Measurements from ENCODE around the gene ADGRD2. TPM values are rescaled to one million over a fixed set of nuclear protein-coding genes. Genes with fewer than 3 reads are reported as not detected.
A peak's percentile ranks its signal among the peaks of the same experiment; 100 is the strongest.

ADGRD2 gene, protein sequence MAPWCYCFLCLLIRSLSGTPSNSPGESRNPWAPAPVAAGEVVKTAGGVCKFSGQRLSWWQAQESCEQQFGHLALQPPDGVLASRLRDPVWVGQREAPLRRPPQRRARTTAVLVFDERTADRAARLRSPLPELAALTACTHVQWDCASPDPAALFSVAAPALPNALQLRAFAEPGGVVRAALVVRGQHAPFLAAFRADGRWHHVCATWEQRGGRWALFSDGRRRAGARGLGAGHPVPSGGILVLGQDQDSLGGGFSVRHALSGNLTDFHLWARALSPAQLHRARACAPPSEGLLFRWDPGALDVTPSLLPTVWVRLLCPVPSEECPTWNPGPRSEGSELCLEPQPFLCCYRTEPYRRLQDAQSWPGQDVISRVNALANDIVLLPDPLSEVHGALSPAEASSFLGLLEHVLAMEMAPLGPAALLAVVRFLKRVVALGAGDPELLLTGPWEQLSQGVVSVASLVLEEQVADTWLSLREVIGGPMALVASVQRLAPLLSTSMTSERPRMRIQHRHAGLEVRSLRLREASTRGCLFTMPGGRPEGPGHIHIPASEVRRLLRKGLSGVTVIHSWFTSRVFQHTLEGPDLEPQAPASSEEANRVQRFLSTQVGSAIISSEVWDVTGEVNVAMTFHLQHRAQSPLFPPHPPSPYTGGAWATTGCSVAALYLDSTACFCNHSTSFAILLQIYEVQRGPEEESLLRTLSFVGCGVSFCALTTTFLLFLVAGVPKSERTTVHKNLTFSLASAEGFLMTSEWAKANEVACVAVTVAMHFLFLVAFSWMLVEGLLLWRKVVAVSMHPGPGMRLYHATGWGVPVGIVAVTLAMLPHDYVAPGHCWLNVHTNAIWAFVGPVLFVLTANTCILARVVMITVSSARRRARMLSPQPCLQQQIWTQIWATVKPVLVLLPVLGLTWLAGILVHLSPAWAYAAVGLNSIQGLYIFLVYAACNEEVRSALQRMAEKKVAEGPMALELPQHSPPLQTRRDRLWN
- total RNA-seq = under 1 TPM in 4 of 7 donors, not detected in 3; 0.18 to 0.50 (median 0.33) TPM
- polyA plus RNA-seq = under 1 TPM in 1 of 3 donors, not detected in 2; 0.15 TPM
- long read RNA-seq, donor 1 = 0 reads
- long read RNA-seq, donor 2 = 0 reads

DNA sequence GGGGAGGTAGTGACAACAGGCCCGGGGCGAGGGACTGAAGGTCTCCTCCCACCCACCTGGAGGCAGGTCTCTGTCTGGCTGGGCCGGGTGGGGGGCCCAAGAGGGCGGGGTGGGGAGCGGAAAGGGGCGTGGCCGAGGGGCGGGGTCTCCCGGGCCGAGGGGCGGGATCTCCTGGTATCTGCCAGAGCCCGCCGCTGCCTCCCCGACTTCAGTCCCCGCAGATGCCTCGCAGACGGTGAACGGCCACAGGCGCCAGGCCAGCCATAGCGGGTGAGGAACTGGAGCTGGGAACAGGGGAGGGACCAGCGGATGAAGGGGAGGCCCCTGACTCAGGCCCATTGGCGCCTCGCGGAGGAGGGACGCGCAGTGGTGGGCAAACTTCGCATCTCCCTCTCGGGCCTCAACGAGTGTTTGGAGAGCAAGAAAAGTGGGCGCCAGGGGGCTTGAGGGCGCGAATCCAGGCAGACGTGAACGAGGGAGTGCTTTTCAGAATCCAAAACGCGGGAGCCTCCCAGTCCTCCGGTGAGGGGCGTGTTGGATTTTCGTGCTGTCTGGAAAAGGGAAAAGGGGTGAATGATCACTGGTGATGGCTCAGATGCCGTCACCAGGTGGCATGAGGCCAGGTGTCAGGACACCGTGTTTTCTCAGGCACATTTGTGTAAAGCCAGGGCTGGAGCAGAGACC is at the start of gene ADGRD2:
TSS of gene ADGRD2 (plus strand) at position 211 of the 684 bp plus-strand sequence. CDS start 1,216 bp downstream, outside the sequence.
- H3K27ac ChIP-seq = no peak within 1 kb of the TSS
- peaks cover 0 to 37% (median 19%) of the 10 kb centered on the region in 6 donors for H3K4me1 ChIP-seq
- WGBS, 5 donors = 5 to 18% (median 10%) methylated on average over 25 to 41 of the region's 41 CpGs
- H3K27me3 ChIP-seq (replicated peaks in 1 of 7) = peaks cover 0 to 86% (median 44%) of the 10 kb centered on the region in 7 donors
- H3K36me3 ChIP-seq = no peaks in the 10 kb centered on the region
- peak within 1 kb of the TSS in 1 of 8 donors; percentile 35 for H3K4me3 ChIP-seq
- peak; percentile 67 for DNase-seq
- TF ChIP-seq POLR2AphosphoS5 (IDR thresholded peaks at IDR 0.05) (peak in 1 of 3 donors; percentile 16), POLR2A (IDR thresholded peaks at IDR 0.05) (no peak)
- TF ChIP-seq, protein P1, sequence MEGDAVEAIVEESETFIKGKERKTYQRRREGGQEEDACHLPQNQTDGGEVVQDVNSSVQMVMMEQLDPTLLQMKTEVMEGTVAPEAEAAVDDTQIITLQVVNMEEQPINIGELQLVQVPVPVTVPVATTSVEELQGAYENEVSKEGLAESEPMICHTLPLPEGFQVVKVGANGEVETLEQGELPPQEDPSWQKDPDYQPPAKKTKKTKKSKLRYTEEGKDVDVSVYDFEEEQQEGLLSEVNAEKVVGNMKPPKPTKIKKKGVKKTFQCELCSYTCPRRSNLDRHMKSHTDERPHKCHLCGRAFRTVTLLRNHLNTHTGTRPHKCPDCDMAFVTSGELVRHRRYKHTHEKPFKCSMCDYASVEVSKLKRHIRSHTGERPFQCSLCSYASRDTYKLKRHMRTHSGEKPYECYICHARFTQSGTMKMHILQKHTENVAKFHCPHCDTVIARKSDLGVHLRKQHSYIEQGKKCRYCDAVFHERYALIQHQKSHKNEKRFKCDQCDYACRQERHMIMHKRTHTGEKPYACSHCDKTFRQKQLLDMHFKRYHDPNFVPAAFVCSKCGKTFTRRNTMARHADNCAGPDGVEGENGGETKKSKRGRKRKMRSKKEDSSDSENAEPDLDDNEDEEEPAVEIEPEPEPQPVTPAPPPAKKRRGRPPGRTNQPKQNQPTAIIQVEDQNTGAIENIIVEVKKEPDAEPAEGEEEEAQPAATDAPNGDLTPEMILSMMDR (IDR thresholded peaks at IDR 0.05 in 8 of 11, conservative IDR thresholded peaks at IDR 0.05 in 3 of 11) = no peak
- intact Hi-C loops (cut with DNase I; ENCODE audit: low total_unique reads) = no loop called here
- H3K9me3 ChIP-seq = no peaks in the 10 kb centered on the region

DNA sequence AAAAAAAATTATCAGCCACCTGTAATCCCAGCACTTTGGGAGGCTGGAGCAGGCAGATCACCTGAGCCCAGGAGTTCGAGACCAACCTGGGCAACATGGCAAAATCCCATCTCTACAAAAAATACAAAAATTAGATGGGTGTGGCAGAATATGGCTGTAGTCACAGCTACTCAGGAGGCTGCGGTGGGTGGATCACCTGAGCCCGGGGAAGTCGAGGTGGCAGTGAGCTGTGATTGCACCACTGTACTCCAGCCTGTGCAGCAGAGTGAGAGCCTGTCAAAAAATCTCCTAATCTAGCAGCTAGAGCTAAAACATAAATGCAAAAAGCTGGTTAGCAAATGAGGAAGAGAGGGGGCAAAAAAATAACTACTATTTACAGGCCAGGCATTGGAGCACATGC is 47.0 kb upstream of the ADGRD2 start:
- intact Hi-C loops (cut with DNase I; ENCODE audit: low total_unique reads) = no loop called here
- Histone ChIP-seq H3K36me3 (peaks cover 0 to 97% (median 82%) of the 10 kb centered on the region in 6 donors), H3K4me1 (peaks cover 0 to 61% (median 18%) of the 10 kb centered on the region in 6 donors), H3K9me3 (no peaks in the 10 kb centered on the region), H3K27me3 (replicated peaks in 1 of 7) (no peaks in the 10 kb centered on the region), H3K27ac (no peak overlapping the region), H3K4me3 (no peak overlapping the region)
- 85 to 97% (median 89%) methylated on average over 4 of the region's 4 CpGs for WGBS, 5 donors
- DNase-seq = no peak
- no peak for TF ChIP-seq POLR2A (IDR thresholded peaks at IDR 0.05)
- no peak for TF ChIP-seq POLR2AphosphoS5 (IDR thresholded peaks at IDR 0.05)
- TF ChIP-seq, protein P1 (IDR thresholded peaks at IDR 0.05 in 8 of 11, conservative IDR thresholded peaks at IDR 0.05 in 3 of 11) = no peak

DNA sequence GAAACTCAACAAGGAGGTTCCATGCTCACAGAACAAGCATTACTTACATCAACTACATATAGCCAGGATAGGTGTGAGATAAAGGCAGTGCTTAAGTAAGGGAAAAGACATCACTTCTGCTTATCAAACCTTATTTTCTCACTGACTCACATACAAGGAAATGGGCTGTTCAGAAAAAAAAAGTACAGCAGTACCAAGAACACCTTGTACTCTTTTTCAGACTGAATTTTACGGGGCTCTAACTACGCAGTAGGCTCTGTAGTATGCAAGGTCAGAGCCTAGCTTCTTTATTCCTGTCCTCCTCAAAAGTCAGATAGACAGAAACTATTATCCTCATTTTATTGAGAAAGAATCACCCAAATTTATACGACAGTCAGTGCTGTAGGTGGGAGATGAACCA is 40.8 kb upstream of the ADGRD2 start:
- no peak for DNase-seq
- no peak overlapping the region for H3K4me3 ChIP-seq
- 95 to 99% (median 96%) methylated on average over 3 of the region's 3 CpGs for WGBS, 5 donors
- H3K27me3 ChIP-seq (replicated peaks in 1 of 7) = no peaks in the 10 kb centered on the region
- TF ChIP-seq, protein P1 (IDR thresholded peaks at IDR 0.05 in 8 of 11, conservative IDR thresholded peaks at IDR 0.05 in 3 of 11) = no peak
- no peak for TF ChIP-seq POLR2A (IDR thresholded peaks at IDR 0.05)
- TF ChIP-seq POLR2AphosphoS5 (IDR thresholded peaks at IDR 0.05) = no peak
- no peaks in the 10 kb centered on the region for H3K9me3 ChIP-seq
- H3K4me1 ChIP-seq = peaks cover 9 to 85% (median 32%) of the 10 kb centered on the region in 6 donors
- no peak overlapping the region for H3K27ac ChIP-seq
- intact Hi-C loops (cut with DNase I; ENCODE audit: low total_unique reads) = no loop called here
- H3K36me3 ChIP-seq = peaks cover 0 to 100% (median 93%) of the 10 kb centered on the region in 6 donors
